Measurements from ENCODE around the gene HS3ST5.

- TF ChIP-seq CTCF (IDR thresholded peaks at IDR 0.05) = no peak
- TF ChIP-seq ZFX (IDR thresholded peaks at IDR 0.05; ENCODE audit: borderline replicate concordance) = no peak
These were observed 188.0 kb downstream of the HS3ST5 start for GRCh38 chr6:114154812-114155211.
